Measurements from ENCODE around the gene HINT2.

HINT2 gene

GRCh38 chr9:35858458-35858857 is 43.6 kb upstream of the HINT2 start:
- DNase-seq (ENCODE audit: low read depth): no peak
- no peak for TF ChIP-seq CTCF (IDR thresholded peaks at IDR 0.05; ENCODE audit: insufficient read depth, low read depth, low read length, missing control alignments)

GRCh38 chr9:35856882-35857281 is 42.0 kb upstream of the HINT2 start:
- no peak overlapping the region for H3K4me3 ChIP-seq (ENCODE audit: low read length)
- no peak for DNase-seq (ENCODE audit: low read depth)
- TF ChIP-seq CTCF (IDR thresholded peaks at IDR 0.05; ENCODE audit: insufficient read depth, low read depth, low read length, missing control alignments): no peak

More at GRCh38 chr9:35858458-35858857, 43.6 kb upstream of the HINT2 start:
- H3K4me3 ChIP-seq (ENCODE audit: low read length): no peak overlapping the region

- TF ChIP-seq CTCF (IDR thresholded peaks at IDR 0.05; ENCODE audit: insufficient read depth, low read depth, low read length, missing control alignments): no peak
- H3K4me3 ChIP-seq (ENCODE audit: low read length): no peak overlapping the region
- no peak for DNase-seq (ENCODE audit: low read depth)
Observed at GRCh38 chr9:35856206-35856605, 41.4 kb upstream of the HINT2 start.

GRCh38 chr9:35854091-35854762 is 39.4 kb upstream of the HINT2 start:
- no peak overlapping the region for H3K4me3 ChIP-seq (ENCODE audit: low read length)
- no peak for DNase-seq (ENCODE audit: low read depth)
- no peak for TF ChIP-seq CTCF (IDR thresholded peaks at IDR 0.05; ENCODE audit: insufficient read depth, low read depth, low read length, missing control alignments)

GRCh38 chr9:35852876-35853865 is 38.3 kb upstream of the HINT2 start:
- DNase-seq (ENCODE audit: low read depth): no peak
- TF ChIP-seq CTCF (IDR thresholded peaks at IDR 0.05; ENCODE audit: insufficient read depth, low read depth, low read length, missing control alignments): no peak
- H3K4me3 ChIP-seq (ENCODE audit: low read length): no peak overlapping the region

GRCh38 chr9:35852267-35852815 is 37.5 kb upstream of the HINT2 start:
- H3K4me3 ChIP-seq (ENCODE audit: low read length): no peak overlapping the region
- no peak for TF ChIP-seq CTCF (IDR thresholded peaks at IDR 0.05; ENCODE audit: insufficient read depth, low read depth, low read length, missing control alignments)

More at GRCh38 chr9:35852267-35852815, 37.5 kb upstream of the HINT2 start:
- DNase-seq (ENCODE audit: low read depth): no peak

Data from epithelial cell of esophagus (primary cell).